Activated T-helper 1 cell treated with anti-CD3 and anti-CD28 coated beads, Interleukin-2, amount 50 U/mL, for 16 hours (primary cell): ENCODE results near the gene TLE6.
"Not testable (repeated sequence)": the region's sequence is repeated elsewhere in the genome, so short reads cannot be mapped to it uniquely, and the experiment has no call there.

Source experiments
- DNase-seq, 2 donors: peaks; one replicate each; pipeline ENCODE4 v3.0.0-alpha.2; 2020; ENCODE audit warnings: low read depth in 1 of 2, low spot score in 1 of 2

TLE6 gene

GRCh38 chr19:3001235-3001800 lies 24.0 kb downstream of the TLE6 start:
- DNase-seq, result no peak

GRCh38 chr19:3003046-3003445 lies 25.7 kb downstream of the TLE6 start:
- no peak for DNase-seq

- no peak for DNase-seq
These were observed 27.2 kb downstream of the TLE6 start for GRCh38 chr19:3004522-3004921.

- DNase-seq, result no peak
These were observed 28.0 kb downstream of the TLE6 start for GRCh38 chr19:3005345-3005744.

GRCh38 chr19:3006075-3006767 lies 28.9 kb downstream of the TLE6 start:
- no peak for DNase-seq

GRCh38 chr19:3007975-3008374 lies 30.6 kb downstream of the TLE6 start:
- DNase-seq, result no peak

- no peak for DNase-seq
These were observed 31.6 kb downstream of the TLE6 start for GRCh38 chr19:3008994-3009393.

GRCh38 chr19:3010871-3011270 lies 33.5 kb downstream of the TLE6 start:
- no peak for DNase-seq

- not testable (repeated sequence) for DNase-seq
These were observed 34.7 kb downstream of the TLE6 start for GRCh38 chr19:3012059-3012458.

GRCh38 chr19:3012621-3013262 lies 35.4 kb downstream of the TLE6 start:
- DNase-seq, result no peak

GRCh38 chr19:3013263-3013725 lies 35.9 kb downstream of the TLE6 start:
- no peak for DNase-seq

- no peak for DNase-seq
These were observed 36.8 kb downstream of the TLE6 start for GRCh38 chr19:3014135-3014534.

- DNase-seq, result no peak
These were observed 38.0 kb downstream of the TLE6 start for GRCh38 chr19:3015126-3016057.

GRCh38 chr19:3017923-3018322 lies 40.6 kb downstream of the TLE6 start:
- no peak for DNase-seq

GRCh38 chr19:3019211-3019854 lies 42.0 kb downstream of the TLE6 start:
- no peak for DNase-seq

- no peak for DNase-seq
These were observed 43.1 kb downstream of the TLE6 start for GRCh38 chr19:3020321-3020960.

GRCh38 chr19:3024509-3024869 lies 47.1 kb downstream of the TLE6 start:
- no peak for DNase-seq

GRCh38 chr19:3024870-3025548 lies 47.6 kb downstream of the TLE6 start:
- no peak for DNase-seq

GRCh38 chr19:3025549-3025886 lies 48.2 kb downstream of the TLE6 start:
- DNase-seq, result no peak

- DNase-seq, result no peak
These were observed 49.4 kb downstream of the TLE6 start for GRCh38 chr19:3026768-3027167.
